H9 (cell line): ENCODE results near the gene PPP1R7. TPM values are rescaled to one million over a fixed set of nuclear protein-coding genes. Genes with fewer than 3 reads are reported as not detected.

Source experiments
- DNase-seq: peaks from one replicate; pipeline ENCODE4 v3.0.0-alpha.2; 2017
- H2AFZ ChIP-seq: one replicate; pipeline ENCODE4 v1.6.1; 2013; ENCODE audit warnings: mild to moderate bottlenecking, low read length, control low read depth, moderate library complexity
- H2AK5ac ChIP-seq: 2 replicates; pipeline ENCODE4 v1.6.1; 2013; ENCODE audit warnings: low read length, control low read depth, mixed read lengths; ENCODE audit not compliant: insufficient read length
- H2BK120ac ChIP-seq: one replicate; pipeline ENCODE4 v1.6.1; 2013; ENCODE audit warnings: low read depth, mild to moderate bottlenecking, low read length, control low read depth, inconsistent platforms; ENCODE audit not compliant: poor library complexity, severe bottlenecking
- H2BK12ac ChIP-seq: 2 replicates; pipeline ENCODE4 v1.6.1; 2013; ENCODE audit warnings: low read length, control low read depth, mixed read lengths, low read depth; ENCODE audit not compliant: insufficient read length
- H2BK15ac ChIP-seq: 2 replicates; pipeline ENCODE4 v1.6.1; 2013; ENCODE audit warnings: low read depth, low read length, control low read depth
- H2BK20ac ChIP-seq: one replicate; pipeline ENCODE4 v1.6.1; 2013; ENCODE audit warnings: low read depth, mild to moderate bottlenecking, low read length, control low read depth, inconsistent platforms; ENCODE audit not compliant: poor library complexity, severe bottlenecking
- H2BK5ac ChIP-seq: 2 replicates; pipeline ENCODE4 v1.6.1; 2013; ENCODE audit warnings: low read length, control low read depth, mixed read lengths; ENCODE audit not compliant: insufficient read length
- H3K14ac ChIP-seq: 2 replicates; pipeline ENCODE4 v1.6.1; 2013; ENCODE audit warnings: low read length, control low read depth; ENCODE audit not compliant: insufficient read depth
- H3K18ac ChIP-seq: 2 replicates; pipeline ENCODE4 v1.6.1; 2013; ENCODE audit warnings: low read depth, mild to moderate bottlenecking, mixed read lengths, low read length, control low read depth; ENCODE audit not compliant: insufficient read length
- H3K23ac ChIP-seq: 2 replicates; pipeline ENCODE4 v1.6.1; 2013; ENCODE audit warnings: low read length, control low read depth, mixed read lengths, low read depth; ENCODE audit not compliant: insufficient read length
- H3K23me2 ChIP-seq: 2 replicates; pipeline ENCODE4 v1.6.1; 2013; ENCODE audit warnings: low read depth, mild to moderate bottlenecking, mixed read lengths, low read length, control low read depth; ENCODE audit not compliant: insufficient read length, poor library complexity, severe bottlenecking
- H3K27ac ChIP-seq: 2 replicates; pipeline ENCODE4 v1.5.1; 2013; ENCODE audit warnings: low read length, control low read depth, mixed read lengths, low read depth; ENCODE audit not compliant: insufficient read length
- H3K27me3 ChIP-seq: 2 replicates; pipeline ENCODE4 v1.6.1; 2013; ENCODE audit warnings: low read length, control low read depth, inconsistent platforms; ENCODE audit not compliant: insufficient read depth
- H3K4ac ChIP-seq: 2 replicates; pipeline ENCODE4 v1.6.1; 2013; ENCODE audit warnings: low read depth, mild to moderate bottlenecking, control low read depth, inconsistent platforms, low read length, moderate library complexity
- H3K4me1 ChIP-seq: 2 replicates; pipeline ENCODE4 v1.6.1; 2013; ENCODE audit warnings: low read length, control low read depth, inconsistent platforms; ENCODE audit not compliant: insufficient read depth
- H3K4me2 ChIP-seq: 2 replicates; pipeline ENCODE4 v1.6.1; 2013; ENCODE audit warnings: low read length, control low read depth, mixed read lengths; ENCODE audit not compliant: insufficient read length, insufficient read depth
- H3K56ac ChIP-seq: 2 replicates; pipeline ENCODE4 v1.6.1; 2013; ENCODE audit warnings: low read depth, mild to moderate bottlenecking, mixed read lengths, low read length, control low read depth; ENCODE audit not compliant: insufficient read length
- H3K79me1 ChIP-seq: 2 replicates; pipeline ENCODE4 v1.6.1; 2013; ENCODE audit warnings: low read depth, mild to moderate bottlenecking, moderate library complexity, low read length, control low read depth, inconsistent platforms; ENCODE audit not compliant: insufficient read depth, poor library complexity, severe bottlenecking
- H3K79me2 ChIP-seq: 2 replicates; pipeline ENCODE4 v1.6.1; 2013; ENCODE audit warnings: low read length, control low read depth, inconsistent platforms; ENCODE audit not compliant: insufficient read depth
- H3K9ac ChIP-seq: 2 replicates; pipeline ENCODE4 v1.6.1; 2013; ENCODE audit warnings: low read length, control low read depth, mixed read lengths; ENCODE audit not compliant: insufficient read length; ENCODE audit errors: extremely low read depth
- H3K9me3 ChIP-seq: one replicate; pipeline ENCODE4 v1.6.1; 2013; ENCODE audit warnings: low read depth, low read length, inconsistent platforms; ENCODE audit not compliant: control insufficient read depth
- H3T11ph ChIP-seq: one replicate; pipeline ENCODE4 v1.6.1; 2013; ENCODE audit warnings: mild to moderate bottlenecking, low read length, control low read depth, inconsistent platforms
- H4K20me1 ChIP-seq: one replicate; pipeline ENCODE4 v1.6.1; 2013; ENCODE audit not compliant: control insufficient read depth, insufficient read length, insufficient read depth
- H4K5ac ChIP-seq: 2 replicates; pipeline ENCODE4 v1.6.1; 2013; ENCODE audit warnings: low read depth, mild to moderate bottlenecking, mixed read lengths, low read length, control low read depth; ENCODE audit not compliant: insufficient read length
- H4K8ac ChIP-seq: replicated peaks from 2 replicates; pipeline ENCODE4 v1.6.1; 2013; ENCODE audit warnings: low read length, control low read depth, mixed read lengths, low read depth; ENCODE audit not compliant: insufficient read length
- H4K91ac ChIP-seq: 2 replicates; pipeline ENCODE4 v1.6.1; 2013; ENCODE audit warnings: low read depth, mild to moderate bottlenecking, moderate library complexity, mixed read lengths, low read length, control low read depth; ENCODE audit not compliant: insufficient read length
- H3K27ac Mint-ChIP-seq, 3 experiments: 2 replicates in 2 of 3; 3 replicates in 1 of 3; pipeline ENCODE4 v1.8.0; 2020 to 2021; ENCODE audit warnings: mixed read lengths in 3 of 3, mild to moderate bottlenecking in 1 of 3, moderate library complexity in 1 of 3
- H3K27me3 Mint-ChIP-seq: 2 replicates; pipeline ENCODE4 v1.8.0; 2021; ENCODE audit warnings: low read depth, mild to moderate bottlenecking, moderate library complexity, mixed read lengths
- H3K36me3 Mint-ChIP-seq, 3 experiments: 2 replicates in 2 of 3; 3 replicates in 1 of 3; pipeline ENCODE4 v1.8.0; 2020 to 2021; ENCODE audit warnings: low read depth in 3 of 3, mixed read lengths in 3 of 3; ENCODE audit not compliant: insufficient read depth in 1 of 3
- H3K4me1 Mint-ChIP-seq, 2 experiments: 2 replicates each; pipeline ENCODE4 v1.8.0; 2020; ENCODE audit warnings: mixed read lengths in 2 of 2
- H3K4me3 Mint-ChIP-seq, 2 experiments: 2 replicates in 1 of 2; 3 replicates in 1 of 2; pipeline ENCODE4 v1.8.0; 2020 to 2021; ENCODE audit warnings: mild to moderate bottlenecking in 2 of 2, mixed read lengths in 2 of 2, moderate library complexity in 1 of 2
- H3K9me3 Mint-ChIP-seq, 2 experiments: 2 replicates in 1 of 2; 3 replicates in 1 of 2; pipeline ENCODE4 v1.8.0; 2020; ENCODE audit warnings: mild to moderate bottlenecking in 2 of 2, mixed read lengths in 2 of 2, moderate library complexity in 1 of 2
- CTCF ChIP-seq: fragments of 200-600 bp; sonication (generic); conservative IDR thresholded peaks from 3 replicates; pipeline ENCODE4 v1.8.0; 2021; ENCODE audit warnings: antibody characterized with exemption, mild to moderate bottlenecking
- WGBS: extraction: QIAGEN DNeasy Blood & Tissue Kit; methylation state at CpG from one replicate; pipeline ENCODE4 v1.1.7; 2013; ENCODE audit warnings: missing lambda C conversion rate, low lambda C conversion rate, mixed read lengths; ENCODE audit not compliant: insufficient read length; ENCODE audit errors: extremely low coverage; 5-methylcytosine and 5-hydroxymethylcytosine counted together
- total RNA-seq: library from RNA; stranded (reverse); gene quantifications from 2 replicates; pipeline ENCODE4 v1.2.1, GENCODE V29; 2021

The PPP1R7 gene
- total RNA-seq, 1 experiment from 2014 or later: 60.2 TPM

- no peak overlapping the region for H2BK5ac ChIP-seq
- H2BK12ac ChIP-seq: no peak overlapping the region
- DNase-seq: no peak
- no peak overlapping the region for H3K4ac ChIP-seq
- no peaks in the 10 kb centered on the region for H4K20me1 ChIP-seq
- H3K23me2 ChIP-seq: no peaks in the 10 kb centered on the region
- H2AK5ac ChIP-seq: no peak overlapping the region
- no peak overlapping the region for H4K5ac ChIP-seq
- H3K79me2 ChIP-seq: no peaks in the 10 kb centered on the region
- H3K36me3 Mint-ChIP-seq: peaks cover 10 to 50% (median 30%) of the 10 kb centered on the region in 3 experiments; a peak in 6 of 7 replicates
- H3K4me2 ChIP-seq: no peak overlapping the region
- H3K27me3 ChIP-seq: no peaks in the 10 kb centered on the region
- H3K27ac Mint-ChIP-seq: no peak overlapping the region
- WGBS: no CpG with 5 or more reads among the region's 21 CpGs
- H3K4me1 ChIP-seq: no peaks in the 10 kb centered on the region
- no peak overlapping the region for H2BK120ac ChIP-seq
- no peak overlapping the region for H3K56ac ChIP-seq
- no peak overlapping the region for H2BK15ac ChIP-seq
- no peak overlapping the region for H3T11ph ChIP-seq
- no peak overlapping the region for H3K18ac ChIP-seq
- H4K91ac ChIP-seq: no peak overlapping the region
- H3K79me1 ChIP-seq: no peaks in the 10 kb centered on the region
- no peak overlapping the region for H4K8ac ChIP-seq
- H3K14ac ChIP-seq: no peak overlapping the region; the same call in 1 of the 2 replicates
- H2BK20ac ChIP-seq: no peak overlapping the region
- no peak for TF ChIP-seq CTCF
- no peak overlapping the region for H3K4me3 Mint-ChIP-seq
- no peak overlapping the region for H3K27ac ChIP-seq
- no peak overlapping the region for H3K9ac ChIP-seq
- no peaks in the 10 kb centered on the region for H3K9me3 ChIP-seq
- no peak overlapping the region for H3K23ac ChIP-seq
- no peak overlapping the region for H2AFZ ChIP-seq
- no peaks in the 10 kb centered on the region for H3K27me3 Mint-ChIP-seq
- H3K4me1 Mint-ChIP-seq: no peaks in the 10 kb centered on the region
- H3K9me3 Mint-ChIP-seq: no peaks in the 10 kb centered on the region
These were observed 24.1 kb upstream of the PPP1R7 start for GRCh38 chr2:241126201-241126611.
